Hepatic stellate cell (primary cell): ENCODE results near the gene CSNK2A1.

Experiments used
- DNase-seq: peaks from one replicate; pipeline ENCODE4 v3.0.0; 2011; ENCODE audit warnings: low spot score

CSNK2A1 gene

GRCh38 chr20:430091-430999 lies 113.2 kb downstream of the CSNK2A1 start:
- DNase-seq: no peak

GRCh38 chr20:428658-429200 lies 114.9 kb downstream of the CSNK2A1 start:
- DNase-seq: no peak

GRCh38 chr20:427849-428657 lies 115.5 kb downstream of the CSNK2A1 start:
- DNase-seq: no peak

GRCh38 chr20:427401-427800 lies 116.2 kb downstream of the CSNK2A1 start:
- DNase-seq: no peak

GRCh38 chr20:426566-426965 lies 117.0 kb downstream of the CSNK2A1 start:
- DNase-seq: no peak
